Astrocyte (in vitro differentiated cells and primary cell): ENCODE results near the gene FAM229A. TPM values are rescaled to one million over a fixed set of nuclear protein-coding genes. Genes with fewer than 3 reads are reported as not detected.

Experiments
- DNase-seq: peaks from one replicate; pipeline ENCODE4 v3.0.0-alpha.2; 2010; ENCODE audit warnings: low read depth
- FAIRE-seq: peaks from 2 replicates; lab custom pipeline; 2011; peaks lifted over from hg19 to GRCh38; lab: Jason Lieb, UNC
- H2AFZ ChIP-seq: 2 replicates; pipeline ENCODE4 v1.6.0; 2012; ENCODE audit warnings: low read depth, low read length, inconsistent platforms
- H3K27ac ChIP-seq: 2 replicates; pipeline ENCODE4 v1.5.1; 2011; ENCODE audit warnings: low read depth, low read length, inconsistent platforms
- H3K27me3 ChIP-seq: 2 replicates; pipeline ENCODE4 v1.6.0; 2011; ENCODE audit warnings: low read length, inconsistent platforms; ENCODE audit not compliant: insufficient read depth
- H3K36me3 ChIP-seq: 2 replicates; pipeline ENCODE4 v1.5.1; 2011; ENCODE audit warnings: low read length, inconsistent platforms; ENCODE audit not compliant: insufficient read depth
- H3K4me1 ChIP-seq: 2 replicates; pipeline ENCODE4 v1.5.1; 2011; ENCODE audit warnings: low read length, inconsistent platforms; ENCODE audit not compliant: insufficient read depth
- H3K4me2 ChIP-seq: 2 replicates; pipeline ENCODE4 v1.6.0; 2012; ENCODE audit warnings: low read length, inconsistent platforms
- H3K4me3 ChIP-seq: 2 replicates; pipeline ENCODE4 v1.5.1; 2011; ENCODE audit warnings: low read depth, mild to moderate bottlenecking, low read length, inconsistent platforms; ENCODE audit not compliant: insufficient read depth
- H3K79me2 ChIP-seq: 2 replicates; pipeline ENCODE4 v1.6.0; 2012; ENCODE audit warnings: mild to moderate bottlenecking, low read length, inconsistent platforms; ENCODE audit not compliant: insufficient read depth
- H3K9ac ChIP-seq: 2 replicates; pipeline ENCODE4 v1.6.0; 2012; ENCODE audit warnings: mild to moderate bottlenecking, low read length, inconsistent platforms
- H3K9me3 ChIP-seq: 2 replicates; pipeline ENCODE4 v1.5.1; 2012; ENCODE audit warnings: low read depth, mild to moderate bottlenecking, low read length, inconsistent platforms; ENCODE audit not compliant: insufficient read depth
- H4K20me1 ChIP-seq: 2 replicates; pipeline ENCODE4 v1.6.0; 2012; ENCODE audit warnings: low read length, inconsistent platforms; ENCODE audit not compliant: insufficient read depth
- H3K27ac Mint-ChIP-seq: one replicate; pipeline ENCODE4 v1.8.0; 2021; ENCODE audit warnings: mild to moderate bottlenecking, mixed read lengths; ENCODE audit not compliant: unreplicated experiment
- H3K27me3 Mint-ChIP-seq: one replicate; pipeline ENCODE4 v1.8.0; 2021; ENCODE audit warnings: low read depth, mixed read lengths; ENCODE audit not compliant: unreplicated experiment
- H3K36me3 Mint-ChIP-seq: one replicate; pipeline ENCODE4 v1.8.0; 2021; ENCODE audit warnings: low read depth, mixed read lengths; ENCODE audit not compliant: unreplicated experiment
- H3K4me1 Mint-ChIP-seq: one replicate; pipeline ENCODE4 v1.8.0; 2021; ENCODE audit warnings: low read depth, mixed read lengths; ENCODE audit not compliant: unreplicated experiment
- H3K4me3 Mint-ChIP-seq: one replicate; pipeline ENCODE4 v1.8.0; 2021; ENCODE audit warnings: mild to moderate bottlenecking, moderate library complexity, mixed read lengths; ENCODE audit not compliant: unreplicated experiment
- H3K9me3 Mint-ChIP-seq: one replicate; pipeline ENCODE4 v1.8.0; 2021; ENCODE audit warnings: mild to moderate bottlenecking, mixed read lengths; ENCODE audit not compliant: unreplicated experiment
- EZH2 ChIP-seq: IDR thresholded peaks from 2 replicates; pipeline ENCODE4 v1.6.1; 2012; ENCODE audit warnings: mild to moderate bottlenecking, low read length, inconsistent platforms; ENCODE audit not compliant: insufficient read depth
- total RNA-seq: library from RNA; stranded (reverse); gene quantifications from 2 replicates; pipeline ENCODE4 v1.2.1, GENCODE V29; 2021
- TF ChIP-seq, protein P1 (sequence below): IDR thresholded peaks from 2 replicates; pipeline ENCODE4 v1.5.1; 2011; ENCODE audit warnings: low read depth, mild to moderate bottlenecking, inconsistent platforms, low read length, moderate library complexity; ENCODE audit not compliant: insufficient read depth

The FAM229A gene
- total RNA-seq, 1 donor from 2014 or later = 4.2 TPM

GRCh38 chr1:32364836-32365235, 2.6 kb upstream of the FAM229A start:
- Histone ChIP-seq H4K20me1 (peaks cover 5% of the 10 kb centered on the region), H3K36me3 (peaks cover 19% of the 10 kb centered on the region), H3K9ac (no peak overlapping the region), H3K27ac (no peak overlapping the region), H3K4me2 (no peak overlapping the region), H3K27me3 (no peaks in the 10 kb centered on the region), H3K79me2 (no peaks in the 10 kb centered on the region), H2AFZ (no peak overlapping the region), H3K4me3 (no peak overlapping the region), H3K4me1 (peaks cover 11% of the 10 kb centered on the region), H3K9me3 (no peaks in the 10 kb centered on the region)
- no peaks in the 10 kb centered on the region for H3K9me3 Mint-ChIP-seq
- peaks cover 24% of the 10 kb centered on the region for H3K36me3 Mint-ChIP-seq
- FAIRE-seq (no peak), DNase-seq (no peak)
- no peak overlapping the region for H3K27ac Mint-ChIP-seq
- peaks cover 4% of the 10 kb centered on the region for H3K4me1 Mint-ChIP-seq
- TF ChIP-seq, protein P1, sequence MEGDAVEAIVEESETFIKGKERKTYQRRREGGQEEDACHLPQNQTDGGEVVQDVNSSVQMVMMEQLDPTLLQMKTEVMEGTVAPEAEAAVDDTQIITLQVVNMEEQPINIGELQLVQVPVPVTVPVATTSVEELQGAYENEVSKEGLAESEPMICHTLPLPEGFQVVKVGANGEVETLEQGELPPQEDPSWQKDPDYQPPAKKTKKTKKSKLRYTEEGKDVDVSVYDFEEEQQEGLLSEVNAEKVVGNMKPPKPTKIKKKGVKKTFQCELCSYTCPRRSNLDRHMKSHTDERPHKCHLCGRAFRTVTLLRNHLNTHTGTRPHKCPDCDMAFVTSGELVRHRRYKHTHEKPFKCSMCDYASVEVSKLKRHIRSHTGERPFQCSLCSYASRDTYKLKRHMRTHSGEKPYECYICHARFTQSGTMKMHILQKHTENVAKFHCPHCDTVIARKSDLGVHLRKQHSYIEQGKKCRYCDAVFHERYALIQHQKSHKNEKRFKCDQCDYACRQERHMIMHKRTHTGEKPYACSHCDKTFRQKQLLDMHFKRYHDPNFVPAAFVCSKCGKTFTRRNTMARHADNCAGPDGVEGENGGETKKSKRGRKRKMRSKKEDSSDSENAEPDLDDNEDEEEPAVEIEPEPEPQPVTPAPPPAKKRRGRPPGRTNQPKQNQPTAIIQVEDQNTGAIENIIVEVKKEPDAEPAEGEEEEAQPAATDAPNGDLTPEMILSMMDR = no peak
- no peak for TF ChIP-seq EZH2
- no peaks in the 10 kb centered on the region for H3K27me3 Mint-ChIP-seq
- no peak overlapping the region for H3K4me3 Mint-ChIP-seq

- no peak overlapping the region for H3K27ac Mint-ChIP-seq
- H3K79me2 ChIP-seq = no peaks in the 10 kb centered on the region
- DNase-seq (no peak), FAIRE-seq (no peak)
- no peaks in the 10 kb centered on the region for H3K9me3 Mint-ChIP-seq
- no peaks in the 10 kb centered on the region for H3K9me3 ChIP-seq
- no peak overlapping the region for H3K4me2 ChIP-seq
- H3K4me3 ChIP-seq = no peak overlapping the region
- H4K20me1 ChIP-seq = peaks cover 5% of the 10 kb centered on the region
- H3K4me1 ChIP-seq = peaks cover 11% of the 10 kb centered on the region
- no peaks in the 10 kb centered on the region for H3K27me3 Mint-ChIP-seq
- H3K36me3 Mint-ChIP-seq = peaks cover 24% of the 10 kb centered on the region
- no peaks in the 10 kb centered on the region for H3K27me3 ChIP-seq
- H3K36me3 ChIP-seq = peaks cover 19% of the 10 kb centered on the region
- no peak overlapping the region for H3K27ac ChIP-seq
- H3K4me1 Mint-ChIP-seq = peaks cover 4% of the 10 kb centered on the region
- TF ChIP-seq EZH2 = no peak
- TF ChIP-seq, protein P1 = no peak
- no peak overlapping the region for H3K9ac ChIP-seq
- no peak overlapping the region for H3K4me3 Mint-ChIP-seq
- H2AFZ ChIP-seq = no peak overlapping the region
Measured at GRCh38 chr1:32363713-32364112, 1.4 kb upstream of the FAM229A start.

GRCh38 chr1:32361674-32362473, 411 bp downstream of the FAM229A start:
- peak overlapping the region; percentile 12 for H3K27ac Mint-ChIP-seq
- DNase-seq (peak; percentile 16), FAIRE-seq (no peak)
- peaks cover 4% of the 10 kb centered on the region for H3K4me1 Mint-ChIP-seq
- Histone ChIP-seq H2AFZ (no peak overlapping the region), H3K27ac (no peak overlapping the region), H3K4me3 (peak overlapping the region; percentile 51), H3K4me2 (peak overlapping the region; percentile 89), H3K9ac (peak overlapping the region; percentile 65), H3K36me3 (peaks cover 10% of the 10 kb centered on the region), H3K27me3 (no peaks in the 10 kb centered on the region), H3K4me1 (peaks cover 11% of the 10 kb centered on the region), H4K20me1 (peaks cover 9% of the 10 kb centered on the region), H3K9me3 (no peaks in the 10 kb centered on the region), H3K79me2 (no peaks in the 10 kb centered on the region)
- H3K36me3 Mint-ChIP-seq = peaks cover 18% of the 10 kb centered on the region
- H3K4me3 Mint-ChIP-seq = no peak overlapping the region
- no peaks in the 10 kb centered on the region for H3K27me3 Mint-ChIP-seq
- no peaks in the 10 kb centered on the region for H3K9me3 Mint-ChIP-seq
- TF ChIP-seq EZH2 = no peak
- TF ChIP-seq, protein P1 = peak; percentile 11
